A673 (cell line): ENCODE data around the gene GPBP1.

Experiments
- CTCF ChIP-seq: fragments of 300-800, 200-600 bp; sonication (generic); conservative IDR thresholded peaks from 2 replicates; pipeline ENCODE4 v1.5.1; 2017; ENCODE audit warnings: low read depth, mild to moderate bottlenecking, antibody characterized with exemption, low read length, moderate library complexity, mixed read lengths
- EZH2 ChIP-seq: fragments of 200-600 bp; sonication (generic); IDR thresholded peaks from 2 replicates; pipeline ENCODE4 v1.6.1; 2017; ENCODE audit warnings: borderline replicate concordance, low read depth, mild to moderate bottlenecking, mixed read lengths, antibody characterized with exemption, low read length; ENCODE audit not compliant: poor library complexity, severe bottlenecking

DNA sequence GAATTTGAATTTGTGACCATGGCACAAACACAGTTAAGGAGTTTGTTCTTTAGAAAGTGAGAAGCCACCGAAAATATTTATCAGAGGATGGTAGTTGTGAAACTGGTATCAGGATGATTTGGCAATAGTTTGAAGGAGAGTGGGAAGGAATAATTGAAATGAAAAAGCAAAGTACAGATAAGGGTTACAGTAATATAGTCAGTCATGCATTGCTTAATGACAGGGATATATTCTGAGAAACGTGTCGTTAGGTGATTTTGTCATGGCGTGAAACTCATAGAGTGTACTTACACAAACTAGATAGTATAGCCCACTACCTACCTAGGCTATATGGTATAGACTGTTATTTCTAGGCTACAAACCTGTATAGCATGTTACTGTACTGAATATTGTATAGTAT is 84.2 kb downstream of the GPBP1 start:
- TF ChIP-seq CTCF = no peak
- TF ChIP-seq EZH2 = no peak
